Stimulated activated CD4-positive, alpha-beta T cell treated with anti-CD3 and anti-CD28 coated beads, Interleukin-1b, Interleukin-23, amount 100 ng/mL, for 1 hour (primary cell): Measurements from ENCODE around the gene MRM3.
"Not testable (repeated sequence)": the region's sequence is repeated elsewhere in the genome, so short reads cannot be mapped to it uniquely, and the experiment has no call there.

Experiments
- DNase-seq, 2 donors: peaks; one replicate each; pipeline ENCODE4 v3.0.0-alpha.2; 2020; ENCODE audit warnings: low read depth in 2 of 2

MRM3 gene

DNA sequence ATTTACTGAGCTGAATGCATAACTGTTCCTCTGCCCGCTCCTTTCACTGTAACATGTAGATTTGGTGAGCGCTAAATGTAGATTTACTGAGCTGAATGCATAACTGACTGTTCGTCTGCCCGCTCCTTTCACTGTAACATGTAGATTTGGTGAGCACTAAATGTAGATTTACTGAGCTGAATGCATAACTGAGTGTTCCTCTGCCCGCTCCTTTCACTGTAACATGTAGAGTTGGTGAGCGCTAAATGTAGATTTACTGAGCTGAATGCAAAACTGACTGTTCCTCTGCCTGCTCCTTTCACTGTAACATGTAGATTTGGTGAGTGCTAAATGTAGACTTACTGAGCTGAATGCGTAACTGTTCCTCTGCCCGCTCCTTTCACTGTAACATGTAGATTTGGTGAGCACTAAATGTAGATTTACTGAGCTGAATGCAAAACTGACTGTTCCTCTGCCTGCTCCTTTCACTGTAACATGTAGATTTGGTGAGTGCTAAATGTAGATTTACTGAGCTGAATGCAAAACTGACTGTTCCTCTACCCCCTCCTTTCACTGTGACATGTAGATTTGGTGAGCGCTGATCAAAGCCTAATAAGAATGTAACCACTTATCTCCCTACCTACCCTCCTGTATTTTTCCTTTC is 26.7 kb upstream of the MRM3 start:
- DNase-seq: not testable (repeated sequence)

DNA sequence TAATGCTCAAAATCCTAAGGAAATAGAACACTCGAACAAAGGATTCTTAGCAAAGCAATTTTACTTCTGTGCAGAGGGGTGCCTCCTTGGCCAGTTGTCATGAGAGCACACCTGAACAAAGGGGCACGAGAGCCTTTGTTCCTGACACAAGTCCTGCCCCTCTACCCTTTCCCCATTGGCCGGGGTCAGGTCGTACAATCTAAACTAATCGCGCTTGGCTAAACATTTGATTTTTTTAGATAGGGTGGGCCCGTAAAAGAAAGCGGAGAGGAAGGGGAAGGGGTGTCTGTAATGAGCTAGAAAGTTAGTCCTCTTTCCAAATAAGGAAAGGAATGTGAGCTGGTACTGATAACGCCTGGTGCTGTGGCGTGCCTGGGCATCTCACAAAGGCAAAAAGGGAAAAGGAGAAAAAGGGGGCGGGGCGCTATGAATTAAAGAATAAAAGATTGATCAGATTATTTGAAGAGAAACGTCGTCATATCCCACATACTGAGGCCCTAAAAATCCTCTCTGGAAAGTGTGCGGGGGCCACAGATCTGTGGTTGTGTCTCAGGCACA is 26.1 kb upstream of the MRM3 start:
- not testable (repeated sequence) for DNase-seq

- DNase-seq: no peak
These were observed 22.2 kb upstream of the MRM3 start for GRCh38 chr17:759964-760363.

GRCh38 chr17:760371-760770 is 21.8 kb upstream of the MRM3 start:
- DNase-seq: no peak

GRCh38 chr17:767076-767475 is 15.1 kb upstream of the MRM3 start:
- no peak for DNase-seq

- no peak for DNase-seq
These were observed 9.1 kb upstream of the MRM3 start for GRCh38 chr17:773016-773415.

GRCh38 chr17:773467-774312 is 8.5 kb upstream of the MRM3 start:
- DNase-seq: no peak

GRCh38 chr17:774313-774584 is 7.9 kb upstream of the MRM3 start:
- DNase-seq: no peak

DNA sequence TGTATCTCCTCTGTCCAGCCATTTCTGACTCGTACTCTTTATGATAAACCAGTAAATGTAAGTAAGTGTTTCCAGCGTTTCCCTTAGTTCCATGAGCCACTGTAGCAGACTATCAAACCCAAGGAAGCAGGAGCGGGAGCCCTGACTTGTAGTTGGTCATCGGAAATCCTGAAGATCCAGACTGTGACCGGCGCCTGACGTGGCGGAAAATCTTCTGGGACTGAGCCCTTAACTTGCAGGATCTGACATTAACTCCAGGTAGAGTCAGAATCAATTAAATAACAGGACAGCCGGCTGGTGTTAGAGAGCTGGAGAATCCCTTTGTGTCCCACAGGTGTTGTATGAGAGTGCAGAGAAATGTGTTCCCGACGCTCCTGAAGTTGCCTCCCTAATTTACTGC is 4.1 kb upstream of the MRM3 start:
- no peak for DNase-seq

GRCh38 chr17:784143-784542 is 2.0 kb downstream of the MRM3 start:
- no peak for DNase-seq

GRCh38 chr17:785901-786300 is 3.7 kb downstream of the MRM3 start:
- DNase-seq: not testable (repeated sequence)

DNA sequence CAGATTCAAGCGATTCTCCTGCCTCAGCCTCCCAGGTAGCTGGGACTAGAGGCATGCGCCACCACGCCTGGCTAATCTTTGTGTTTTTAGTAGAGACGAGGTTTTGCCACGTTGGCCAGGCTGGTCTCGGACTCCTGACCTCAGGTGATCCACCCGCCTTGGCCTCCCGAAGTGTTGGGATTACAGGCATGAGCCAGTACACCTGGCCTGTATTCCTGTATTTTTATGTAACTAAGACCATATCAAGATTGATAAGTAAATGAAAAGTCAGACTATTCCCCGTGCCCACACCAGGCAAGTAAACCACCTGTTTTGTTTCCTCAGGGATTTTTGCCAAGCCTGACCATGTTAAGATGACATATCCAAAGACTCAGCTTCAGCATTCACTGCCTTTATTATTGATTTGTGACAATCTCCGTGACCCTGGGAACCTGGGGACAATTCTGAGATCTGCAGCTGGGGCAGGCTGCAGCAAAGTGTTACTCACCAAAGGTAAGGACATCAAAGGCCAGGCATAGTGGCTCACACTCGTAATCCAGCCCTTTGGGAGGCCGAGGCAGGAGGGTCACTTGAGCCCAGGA is 5.6 kb downstream of the MRM3 start:
- DNase-seq: no peak

DNA sequence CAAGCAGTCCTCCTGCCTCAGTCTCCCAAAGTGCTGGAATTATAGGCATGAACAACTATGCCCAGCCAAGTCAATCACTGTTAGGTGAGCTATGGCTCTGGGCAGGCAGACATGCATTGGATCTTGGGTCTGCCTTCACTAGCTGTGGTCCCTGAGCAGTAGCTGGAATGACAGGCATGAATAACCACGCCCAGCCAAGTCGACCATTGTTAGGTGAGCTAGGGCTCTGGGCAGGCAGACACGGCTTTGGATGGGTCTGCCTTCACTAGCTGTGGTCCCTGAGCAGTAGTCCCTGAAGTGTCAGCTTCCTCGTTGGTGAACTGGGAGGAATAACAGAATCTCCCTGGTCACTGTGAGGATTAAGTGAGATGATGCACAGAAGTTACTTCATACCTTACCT is 6.4 kb downstream of the MRM3 start:
- DNase-seq: no peak

DNA sequence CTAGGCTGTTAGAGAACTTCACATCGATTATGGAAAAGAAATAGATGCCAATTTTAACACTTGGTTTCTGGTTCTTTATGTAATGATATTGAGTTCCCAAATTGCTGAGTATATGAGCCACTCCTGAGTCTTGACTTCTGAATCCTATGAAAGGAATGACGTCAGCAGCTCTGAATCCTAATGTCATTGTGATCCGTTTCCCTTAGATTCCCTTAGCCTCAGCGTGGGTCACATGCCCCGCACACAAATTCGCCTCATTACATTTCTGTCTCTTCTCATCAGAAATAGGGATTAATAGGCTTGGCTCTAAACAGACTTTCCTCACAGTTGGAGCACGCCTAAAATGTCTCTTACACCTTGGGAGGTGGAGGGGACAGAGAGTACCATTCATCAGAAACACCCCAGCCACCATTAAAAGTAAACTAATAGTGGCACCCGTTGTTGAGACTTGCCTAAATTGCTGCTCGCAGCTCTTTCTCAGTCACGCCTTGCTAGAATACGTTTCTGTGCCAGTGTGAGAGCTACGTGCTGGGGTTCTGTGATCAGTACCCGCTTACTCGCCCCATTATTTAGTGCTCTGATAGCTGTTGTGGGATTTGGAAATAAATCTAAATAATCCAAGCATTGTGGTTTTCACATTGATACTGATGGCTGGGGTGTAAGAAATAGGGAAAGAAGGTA is 7.1 kb downstream of the MRM3 start:
- no peak for DNase-seq

DNA sequence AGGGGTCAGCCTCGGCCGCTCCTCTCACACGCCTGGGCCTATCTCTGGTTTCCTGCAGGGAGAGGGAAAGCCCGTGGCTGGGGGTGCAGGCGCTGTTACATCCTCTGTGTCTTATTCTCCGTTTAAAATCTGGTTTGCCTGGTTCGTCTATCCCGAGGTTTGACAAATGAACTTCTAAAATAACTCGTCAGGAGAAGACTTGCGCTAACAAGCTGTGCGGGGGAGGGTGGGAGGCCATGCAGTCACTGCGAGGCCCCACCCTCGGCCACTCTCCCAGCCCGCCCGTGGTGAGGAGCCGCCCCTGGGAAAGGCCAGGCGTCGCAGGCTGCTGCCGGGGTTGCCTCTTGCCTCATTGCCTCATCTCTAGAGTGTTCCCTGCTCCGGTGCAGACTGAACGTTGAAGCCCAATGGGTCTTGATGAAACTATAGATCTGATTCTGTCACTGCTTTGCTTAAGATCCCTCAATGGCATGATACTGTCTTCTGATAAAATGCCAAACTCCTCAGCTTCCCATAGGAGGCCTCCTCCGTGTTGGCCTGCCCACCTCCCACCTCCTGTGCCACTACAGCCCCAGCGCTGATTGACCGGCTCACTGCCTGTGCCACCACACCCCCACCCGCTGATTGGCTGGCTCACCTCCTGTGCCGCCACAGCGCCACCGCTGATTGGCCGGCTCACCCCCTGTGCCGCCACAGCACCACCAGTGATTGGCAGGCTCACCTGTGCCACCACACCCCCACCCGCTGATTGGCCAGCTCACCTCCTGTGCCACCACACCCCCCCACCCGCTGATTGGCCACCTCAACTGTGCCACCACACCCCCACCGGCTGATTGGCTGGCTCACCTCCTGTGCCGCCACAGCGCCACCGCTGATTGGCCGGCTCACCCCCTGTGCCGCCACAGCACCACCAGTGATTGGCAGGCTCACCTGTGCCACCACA is 8.0 kb downstream of the MRM3 start:
- not testable (repeated sequence) for DNase-seq

DNA sequence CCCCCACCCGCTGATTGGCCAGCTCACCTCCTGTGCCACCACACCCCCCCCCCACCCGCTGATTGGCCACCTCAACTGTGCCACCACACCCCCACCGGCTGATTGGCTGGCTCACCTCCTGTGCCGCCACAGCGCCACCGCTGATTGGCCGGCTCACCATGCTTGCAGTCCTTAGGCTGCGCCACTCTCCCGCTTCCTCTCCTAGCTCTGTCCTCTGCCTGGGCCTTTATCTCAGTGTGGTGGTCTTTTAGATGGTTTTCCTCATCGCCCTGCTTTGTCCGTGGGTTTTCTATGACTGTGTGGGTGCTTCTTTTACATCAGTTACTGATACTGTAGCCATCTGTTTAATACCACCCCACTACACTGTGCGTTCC is 8.7 kb downstream of the MRM3 start:
- DNase-seq: not testable (repeated sequence)

DNA sequence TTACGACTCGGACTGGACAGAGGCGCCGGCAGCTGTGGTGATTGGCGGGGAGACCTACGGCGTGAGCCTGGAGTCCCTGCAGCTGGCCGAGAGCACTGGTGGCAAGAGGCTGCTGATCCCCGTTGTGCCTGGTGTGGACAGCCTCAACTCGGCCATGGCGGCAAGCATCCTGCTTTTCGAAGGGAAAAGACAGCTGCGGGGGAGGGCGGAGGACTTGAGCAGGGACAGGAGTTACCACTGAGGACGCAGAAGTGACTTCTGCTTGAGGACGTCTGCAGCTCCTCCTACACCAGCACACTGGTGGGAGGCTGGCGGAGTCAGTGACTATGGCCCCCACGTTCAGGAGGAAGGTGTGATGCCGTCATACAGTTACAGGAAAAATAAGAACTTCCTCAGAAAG is 9.7 kb downstream of the MRM3 start:
- no peak for DNase-seq

DNA sequence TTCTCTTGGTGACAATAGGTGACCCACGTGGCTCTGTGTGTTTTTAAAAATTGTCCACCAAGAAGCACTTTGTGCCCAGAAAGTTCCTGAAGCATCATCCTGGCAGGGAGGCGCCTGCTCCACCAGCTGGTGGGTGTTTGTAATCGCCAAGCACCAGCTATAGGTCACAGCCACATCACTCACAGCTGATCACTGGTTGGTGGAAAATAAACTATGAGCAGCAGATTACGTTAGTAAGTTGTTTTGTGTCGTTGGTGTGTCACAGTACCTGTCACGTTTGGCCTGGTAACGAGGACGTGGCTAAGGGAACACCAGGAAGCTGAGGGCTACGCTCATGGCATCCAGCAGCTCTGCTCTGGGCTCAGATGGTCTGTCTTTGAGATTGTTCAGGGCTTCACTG is 10.1 kb downstream of the MRM3 start:
- no peak for DNase-seq

- DNase-seq: no peak
These were observed 12.7 kb downstream of the MRM3 start for GRCh38 chr17:794876-795275.

DNA sequence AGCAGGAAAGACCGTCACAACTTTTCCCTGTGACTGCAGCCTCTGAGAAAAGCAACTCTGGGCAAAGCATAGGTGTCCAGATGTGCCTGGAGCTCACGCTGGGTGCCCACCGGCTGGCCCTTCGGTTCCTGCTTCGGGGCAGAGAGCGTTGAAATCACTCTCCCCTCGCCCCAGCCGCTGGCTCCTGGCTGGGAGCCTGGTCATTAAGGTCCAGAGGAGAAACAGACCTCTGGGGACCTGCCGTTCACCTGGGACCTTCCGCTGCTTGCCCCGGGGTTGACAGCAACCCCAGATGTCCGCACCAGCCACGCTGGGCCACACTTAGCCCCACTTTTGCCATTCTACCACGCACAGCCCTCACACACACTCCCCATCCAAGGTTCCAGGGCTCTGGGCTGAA is 13.1 kb downstream of the MRM3 start:
- no peak for DNase-seq

DNA sequence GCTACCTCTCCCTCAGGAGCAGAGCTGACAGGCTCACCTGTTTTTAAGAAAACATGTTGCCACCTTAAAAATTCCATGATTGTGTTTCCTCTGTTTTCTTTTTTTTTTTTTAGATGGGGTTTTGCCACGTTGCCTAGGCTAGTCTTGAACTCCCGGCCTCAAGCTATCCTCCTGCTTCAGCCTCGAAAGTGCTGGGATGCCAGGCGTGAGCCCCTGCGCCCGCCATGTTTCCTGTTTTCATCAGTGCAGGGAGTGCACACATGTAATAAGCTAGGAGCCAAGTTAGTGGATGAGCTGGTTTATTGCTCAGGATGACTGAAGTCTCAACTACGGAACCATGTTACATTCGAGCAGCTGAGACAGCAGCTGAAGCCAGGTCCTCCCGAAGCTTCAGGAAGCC is 13.6 kb downstream of the MRM3 start:
- DNase-seq: no peak
